SJCRH30 (cell line): ENCODE measurements around the gene LBHD1. TPM values are rescaled to one million over a fixed set of nuclear protein-coding genes. Genes with fewer than 3 reads are reported as not detected.
A peak's percentile ranks its signal among the peaks of the same experiment; 100 is the strongest.

Experiments
- DNase-seq, 2 experiments: peaks; one replicate each; pipeline ENCODE4 v3.0.0-alpha.2; 2015 to 2020
- H3K27ac ChIP-seq: fragments of 250-450 bp; sonication (Bioruptor Pico); 2 replicates; pipeline ENCODE4 v1.5.1; 2020; ENCODE audit warnings: mild to moderate bottlenecking, moderate library complexity
- H3K27me3 ChIP-seq: fragments of 250-450 bp; sonication (Bioruptor Pico); 2 replicates; pipeline ENCODE4 v1.5.1; 2020; ENCODE audit warnings: mild to moderate bottlenecking, moderate library complexity
- H3K36me3 ChIP-seq: fragments of 250-450 bp; sonication (Bioruptor Pico); 2 replicates; pipeline ENCODE4 v1.5.1; 2020; ENCODE audit warnings: mild to moderate bottlenecking, moderate library complexity
- H3K4me1 ChIP-seq: fragments of 250-450 bp; sonication (Bioruptor Pico); 2 replicates; pipeline ENCODE4 v1.5.1; 2020; ENCODE audit warnings: mild to moderate bottlenecking, moderate library complexity
- H3K4me3 ChIP-seq: fragments of 250-450 bp; sonication (Bioruptor Pico); 2 replicates; pipeline ENCODE4 v1.5.1; 2020; ENCODE audit warnings: mild to moderate bottlenecking, moderate library complexity
- H3K9me3 ChIP-seq: fragments of 250-450 bp; sonication (Bioruptor Pico); replicated peaks from 2 replicates; pipeline ENCODE4 v1.5.1; 2020; ENCODE audit warnings: mild to moderate bottlenecking, moderate library complexity
- total RNA-seq: library from RNA; depleted of rRNA; stranded (reverse); fragments of >200 nt; shearing (Covaris generic); gene quantifications from 2 replicates; pipeline ENCODE4 v1.2.3, GENCODE V29; 2014; rRNA removed

The LBHD1 gene
- 3.2 and 6.3 TPM in 2 replicates for total RNA-seq

DNA sequence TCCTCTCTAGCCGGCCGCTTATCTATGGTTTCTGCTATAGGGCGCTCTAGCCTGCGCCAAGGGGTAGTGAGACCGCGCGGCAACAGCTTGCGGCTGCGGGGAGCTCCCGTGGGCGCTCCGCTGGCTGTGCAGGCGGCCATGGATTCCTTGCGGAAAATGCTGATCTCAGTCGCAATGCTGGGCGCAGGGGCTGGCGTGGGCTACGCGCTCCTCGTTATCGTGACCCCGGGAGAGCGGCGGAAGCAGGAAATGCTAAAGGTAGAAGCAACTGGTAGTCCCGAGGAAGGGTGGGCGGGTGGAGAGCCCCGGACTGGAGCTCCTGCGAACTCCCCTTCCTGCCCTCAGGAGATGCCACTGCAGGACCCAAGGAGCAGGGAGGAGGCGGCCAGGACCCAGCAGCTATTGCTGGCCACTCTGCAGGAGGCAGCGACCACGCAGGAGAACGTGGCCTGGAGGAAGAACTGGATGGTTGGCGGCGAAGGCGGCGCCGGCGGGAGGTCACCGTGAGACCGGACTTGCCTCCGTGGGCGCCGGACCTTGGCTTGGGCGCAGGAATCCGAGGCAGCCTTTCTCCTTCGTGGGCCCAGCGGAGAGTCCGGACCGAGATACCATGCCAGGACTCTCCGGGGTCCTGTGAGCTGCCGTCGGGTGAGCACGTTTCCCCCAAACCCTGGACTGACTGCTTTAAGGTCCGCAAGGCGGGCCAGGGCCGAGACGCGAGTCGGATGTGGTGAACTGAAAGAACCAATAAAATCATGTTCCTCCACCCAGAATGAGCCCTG lies at the start of gene LBHD1, which contains the start of gene UQCC3:
Gene LBHD1, minus strand, starts transcription at position 660 of the 782 bp plus-strand sequence. CDS start 2,236 bp downstream, outside the sequence.
Gene UQCC3, plus strand, starts transcription at position 66 of the 782 bp plus-strand sequence. Its CDS starts 73 bp downstream, at position 139.
- Histone ChIP-seq H3K4me3 (peak within 1 kb of the TSS; percentile 75), H3K4me1 (peaks cover 2% of the 10 kb centered on the region; the same call in 1 of the 2 replicates), H3K27me3 (no peaks in the 10 kb centered on the region), H3K27ac (peak within 1 kb of the TSS; percentile 69), H3K36me3 (peaks cover 20% of the 10 kb centered on the region), H3K9me3 (no peaks in the 10 kb centered on the region)
- peak; percentile 88 to 91 for DNase-seq

DNA sequence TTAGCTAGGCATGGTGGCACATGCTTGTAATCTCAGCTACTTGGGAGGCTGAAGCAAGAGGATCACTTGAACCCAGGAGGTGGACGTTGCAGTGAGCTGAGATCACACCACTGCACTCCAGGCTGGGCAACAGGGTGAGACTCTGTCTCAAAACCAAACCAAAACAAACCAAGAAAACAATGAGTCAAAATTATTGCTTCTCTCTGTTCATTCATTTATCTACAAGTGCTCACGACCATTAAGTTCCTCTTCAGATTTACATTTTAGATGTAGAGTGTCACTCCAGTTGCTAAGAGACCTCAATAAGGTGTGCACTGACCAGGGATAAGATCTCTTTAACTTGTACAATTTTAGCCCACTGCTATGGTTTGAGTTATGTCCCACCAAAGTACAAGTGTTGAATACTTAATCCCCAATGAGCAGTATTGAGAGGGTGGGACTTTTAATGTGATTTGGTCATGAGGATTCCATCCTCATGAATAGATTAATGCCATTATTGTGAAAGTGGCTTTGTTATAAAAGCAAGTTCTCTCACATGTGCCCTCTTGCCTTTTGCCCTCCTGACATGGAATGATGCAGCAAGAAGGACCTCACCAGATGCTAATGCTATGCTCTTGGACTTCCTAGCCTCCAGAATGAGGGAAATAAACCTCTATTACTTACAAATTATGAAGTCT lies 47.4 kb upstream of the LBHD1 start:
- peaks cover 90% of the 10 kb centered on the region for H3K36me3 ChIP-seq
- DNase-seq, result no peak

DNA sequence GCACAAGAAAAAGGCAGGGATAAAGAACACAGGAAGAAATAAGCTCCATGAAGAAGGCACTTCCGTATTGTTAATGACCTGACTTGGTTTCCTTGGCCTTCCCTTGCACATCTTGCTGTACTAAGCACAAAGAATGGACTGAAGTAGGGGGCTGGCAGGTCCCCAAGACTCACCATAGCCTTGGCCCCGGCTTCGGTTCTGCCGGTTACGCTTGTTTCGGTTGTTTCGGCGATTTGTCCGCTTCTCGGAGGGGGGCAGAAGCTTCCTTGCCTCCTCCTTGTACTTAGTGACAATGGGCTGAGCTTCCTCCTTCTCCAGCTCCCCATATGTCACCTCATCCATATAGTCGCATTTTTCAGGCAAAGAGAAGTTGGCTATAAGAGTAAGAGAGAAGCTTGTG lies 44.7 kb upstream of the LBHD1 start:
- Histone ChIP-seq H3K27ac (no peak overlapping the region), H3K36me3 (peaks cover 87% of the 10 kb centered on the region)

More for the DNA sequence above, 47.4 kb upstream of the LBHD1 start:
- no peak overlapping the region for H3K27ac ChIP-seq
- H3K4me3 ChIP-seq, result no peak overlapping the region
- H3K4me1 ChIP-seq, result no peaks in the 10 kb centered on the region; the same call in 1 of the 2 replicates
- no peaks in the 10 kb centered on the region for H3K27me3 ChIP-seq
- H3K9me3 ChIP-seq, result no peaks in the 10 kb centered on the region

DNA sequence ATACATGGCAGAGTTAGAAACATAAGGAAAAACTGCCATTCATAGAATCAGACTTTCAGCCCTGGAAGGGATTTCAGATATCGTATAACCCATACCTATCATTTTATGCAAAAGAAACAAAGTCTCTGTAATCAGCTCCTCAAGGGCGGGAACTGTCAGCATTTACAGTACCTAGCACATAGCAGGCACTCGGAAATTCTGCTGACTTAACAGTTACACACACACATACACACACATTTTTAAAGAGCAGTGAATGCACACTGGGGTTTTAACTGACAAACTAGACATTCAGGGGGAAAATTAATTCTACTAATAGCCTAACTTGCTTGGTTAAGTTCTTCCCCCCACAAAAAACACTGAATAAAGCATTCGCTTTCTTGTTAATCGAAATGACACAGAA lies 44.1 kb upstream of the LBHD1 start:
- no peaks in the 10 kb centered on the region for H3K27me3 ChIP-seq
- no peak overlapping the region for H3K27ac ChIP-seq
- DNase-seq, result no peak
- H3K4me3 ChIP-seq, result no peak overlapping the region
- H3K36me3 ChIP-seq, result peaks cover 87% of the 10 kb centered on the region
- no peaks in the 10 kb centered on the region for H3K4me1 ChIP-seq
- no peaks in the 10 kb centered on the region for H3K9me3 ChIP-seq

More for the DNA sequence above, 44.7 kb upstream of the LBHD1 start:
- no peaks in the 10 kb centered on the region for H3K4me1 ChIP-seq
- H3K9me3 ChIP-seq, result no peaks in the 10 kb centered on the region
- no peak for DNase-seq
- H3K4me3 ChIP-seq, result no peak overlapping the region
- no peaks in the 10 kb centered on the region for H3K27me3 ChIP-seq

DNA sequence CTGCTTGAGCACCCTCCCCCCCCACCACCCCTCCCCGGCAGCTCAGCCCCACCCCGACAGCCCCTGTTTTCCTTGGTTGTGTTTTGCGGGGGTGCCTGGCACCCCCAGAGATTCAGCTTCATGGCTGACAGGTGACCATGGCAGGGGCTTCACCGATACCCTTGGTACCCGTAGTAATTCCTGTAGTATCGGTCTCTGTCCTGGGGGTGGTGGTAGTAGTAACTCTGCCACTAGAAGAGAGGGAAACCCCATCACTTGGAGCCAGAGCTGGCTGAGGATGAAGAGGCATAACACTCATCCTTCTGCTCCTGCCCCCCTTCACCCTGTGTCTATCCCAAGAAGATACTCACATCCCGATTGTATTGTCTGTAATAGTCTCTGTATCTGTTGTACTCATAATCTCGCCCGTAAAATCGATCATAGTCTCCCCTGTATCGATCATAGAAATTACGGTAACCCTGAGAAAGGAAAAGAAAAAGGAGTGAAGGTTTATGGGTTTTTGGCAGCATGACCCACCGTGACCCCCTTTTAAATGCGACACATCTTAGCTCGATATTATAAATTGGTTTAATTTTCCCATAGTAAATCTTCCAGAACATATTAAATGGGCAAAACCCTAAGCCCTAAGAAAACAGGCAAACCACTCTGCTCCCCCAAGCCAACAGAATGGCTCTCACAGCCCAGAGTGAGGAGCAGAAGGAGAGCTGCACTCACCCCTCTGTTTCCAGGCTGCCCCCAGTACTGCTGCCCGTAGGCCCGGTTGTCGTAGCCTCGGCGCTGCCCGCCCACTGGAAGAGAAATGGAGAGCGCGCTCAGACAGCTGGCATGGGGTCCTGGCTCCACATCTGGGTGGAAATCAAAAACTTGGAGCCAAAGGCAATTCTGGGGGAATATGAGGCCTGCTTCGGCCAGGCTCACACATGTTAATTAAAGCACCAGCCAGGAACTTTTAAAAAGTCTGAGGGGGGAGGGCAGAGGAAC lies 43.4 kb upstream of the LBHD1 start:
- DNase-seq, result no peak
- no peaks in the 10 kb centered on the region for H3K27me3 ChIP-seq
- no peak overlapping the region for H3K4me3 ChIP-seq
- H3K36me3 ChIP-seq, result peaks cover 89% of the 10 kb centered on the region
- no peaks in the 10 kb centered on the region for H3K4me1 ChIP-seq
- no peak overlapping the region for H3K27ac ChIP-seq
- H3K9me3 ChIP-seq, result no peaks in the 10 kb centered on the region

DNA sequence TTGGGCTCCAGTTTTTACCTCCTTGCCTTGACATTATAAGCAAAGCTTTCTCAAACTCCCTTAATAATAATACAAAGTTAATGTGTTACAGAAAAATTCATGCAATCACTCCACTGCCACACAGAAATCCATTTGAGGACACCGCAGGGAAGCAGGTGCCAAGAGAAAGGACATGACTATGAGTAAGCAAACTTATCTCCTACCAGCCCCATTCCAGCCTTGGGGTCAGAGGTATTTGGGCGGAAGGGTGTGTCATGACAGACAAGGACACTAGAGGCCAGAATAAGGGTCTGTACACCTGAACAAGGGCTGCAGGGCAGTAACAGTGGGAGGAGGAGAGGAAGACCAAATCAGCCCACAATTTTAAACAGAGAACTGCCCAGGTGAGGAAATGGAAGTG lies 41.3 kb upstream of the LBHD1 start:
- H3K4me3 ChIP-seq, result no peak overlapping the region
- H3K36me3 ChIP-seq, result peaks cover 79% of the 10 kb centered on the region
- H3K4me1 ChIP-seq, result peaks cover 4% of the 10 kb centered on the region; the same call in 1 of the 2 replicates
- no peak for DNase-seq
- no peaks in the 10 kb centered on the region for H3K27me3 ChIP-seq
- no peak overlapping the region for H3K27ac ChIP-seq
- no peaks in the 10 kb centered on the region for H3K9me3 ChIP-seq

DNA sequence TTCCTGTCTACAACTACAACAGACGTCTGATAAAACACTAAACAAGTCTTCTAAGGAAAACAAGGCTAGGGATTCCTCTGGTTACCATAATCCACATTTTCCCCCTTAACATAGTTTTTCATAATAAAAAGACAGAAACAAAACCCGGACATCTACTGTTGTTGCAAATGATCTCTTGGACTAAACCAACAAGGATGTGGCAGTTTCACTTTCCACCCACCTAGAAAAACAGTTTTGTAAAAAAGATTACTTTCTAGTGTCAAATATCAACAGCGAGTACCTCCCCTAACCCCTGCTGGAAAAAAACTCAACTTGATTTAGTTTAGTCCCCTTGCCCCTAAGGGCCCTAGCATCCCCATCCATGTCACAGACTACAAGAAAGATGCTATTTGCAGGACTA lies 40.8 kb upstream of the LBHD1 start:
- Histone ChIP-seq H3K36me3 (peaks cover 75% of the 10 kb centered on the region), H3K4me3 (no peak overlapping the region), H3K4me1 (peaks cover 4% of the 10 kb centered on the region; the same call in 1 of the 2 replicates), H3K27me3 (no peaks in the 10 kb centered on the region), H3K27ac (no peak overlapping the region), H3K9me3 (no peaks in the 10 kb centered on the region)
- DNase-seq, result no peak

DNA sequence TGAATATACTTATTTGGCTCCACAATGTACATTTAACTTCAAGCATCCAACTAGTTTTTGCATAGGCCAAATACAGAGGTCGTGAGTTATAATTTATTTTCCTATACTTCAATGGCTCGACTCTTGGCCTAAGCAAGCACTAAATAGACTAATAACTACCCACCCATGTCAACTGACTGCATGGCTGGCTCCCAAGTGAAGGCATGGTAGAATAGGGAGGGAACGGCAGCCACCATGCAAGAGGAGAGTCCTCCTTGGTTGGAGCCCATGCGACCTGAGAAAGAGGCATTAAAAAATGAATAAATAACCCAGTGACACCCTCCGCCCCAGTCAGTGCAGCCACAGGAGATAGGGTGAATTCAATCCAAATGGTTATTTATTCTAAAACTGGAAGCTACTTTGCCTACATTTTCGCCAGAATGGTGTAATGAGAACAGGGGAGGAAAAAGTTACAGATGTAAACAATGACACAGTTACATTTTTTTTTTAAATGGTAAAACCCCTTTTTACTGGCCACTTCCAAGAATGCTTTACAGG lies 40.3 kb upstream of the LBHD1 start:
- Histone ChIP-seq H3K9me3 (no peaks in the 10 kb centered on the region), H3K27ac (no peak overlapping the region), H3K27me3 (no peaks in the 10 kb centered on the region), H3K4me1 (peaks cover 4% of the 10 kb centered on the region), H3K36me3 (peaks cover 69% of the 10 kb centered on the region), H3K4me3 (no peak overlapping the region)
- DNase-seq, result no peak

DNA sequence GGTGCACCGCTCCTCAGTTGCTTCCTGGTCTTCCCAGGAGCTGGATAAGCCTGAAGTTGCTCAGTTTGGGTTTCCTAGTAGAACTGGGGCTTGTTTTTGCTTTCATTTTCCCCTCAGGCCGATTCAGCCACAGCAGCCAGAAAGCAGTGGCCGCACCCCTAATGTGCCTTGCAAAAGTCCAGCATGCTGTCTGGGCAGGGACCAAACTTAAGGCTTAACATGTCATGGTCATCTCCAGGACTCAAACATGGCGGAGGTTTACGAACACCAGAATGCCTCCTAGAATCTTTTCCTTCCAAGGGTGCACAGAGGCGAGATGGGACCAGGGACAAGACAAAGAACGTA lies 37.9 kb upstream of the LBHD1 start:
- peak overlapping the region; percentile 79 for H3K27ac ChIP-seq
- DNase-seq, result peak; percentile 14 to 25
- H3K4me3 ChIP-seq, result peak overlapping the region; percentile 55
- no peaks in the 10 kb centered on the region for H3K27me3 ChIP-seq
- H3K4me1 ChIP-seq, result peaks cover 11% of the 10 kb centered on the region
- H3K9me3 ChIP-seq, result no peaks in the 10 kb centered on the region
- H3K36me3 ChIP-seq, result peaks cover 47% of the 10 kb centered on the region

DNA sequence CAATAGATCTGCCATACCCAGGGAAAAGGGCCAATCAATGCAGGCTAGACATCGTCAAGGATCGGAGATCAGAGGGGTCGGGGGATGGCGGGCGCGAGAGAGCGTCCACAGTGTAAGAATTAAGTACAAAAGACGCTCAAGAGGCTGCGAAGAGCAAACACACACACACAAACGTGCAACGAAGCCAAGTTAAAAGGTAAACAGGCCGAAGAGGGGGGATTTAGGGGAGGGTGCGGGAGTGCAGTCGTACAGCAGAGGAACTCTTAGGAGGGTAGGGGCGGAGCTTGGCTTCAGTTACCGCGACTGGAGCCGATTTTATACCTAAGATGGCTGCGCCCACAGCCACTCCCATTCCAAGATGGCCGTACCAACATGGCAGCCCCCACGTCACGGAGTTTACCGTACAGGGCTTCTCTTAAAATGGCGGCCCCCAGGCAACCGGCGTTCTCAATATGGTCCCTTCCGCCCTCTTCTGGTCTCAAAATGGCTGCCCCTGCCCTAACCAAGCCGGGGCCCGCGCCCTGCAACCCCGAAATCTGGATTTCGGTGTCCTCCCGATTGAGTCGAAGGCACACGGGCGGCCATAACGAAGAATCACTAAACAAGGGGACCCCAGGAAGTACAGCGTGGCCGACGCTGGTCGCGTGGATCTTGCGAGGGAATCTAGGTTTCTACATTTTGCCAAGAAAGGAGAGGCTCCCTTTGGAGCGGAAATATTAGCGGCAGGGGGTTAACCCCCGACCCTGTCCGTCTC lies 37.4 kb upstream of the LBHD1 start:
- Histone ChIP-seq H3K4me3 (peak overlapping the region; percentile 55), H3K9me3 (no peaks in the 10 kb centered on the region), H3K27me3 (no peaks in the 10 kb centered on the region), H3K36me3 (peaks cover 43% of the 10 kb centered on the region), H3K27ac (peak overlapping the region; percentile 79), H3K4me1 (peaks cover 11% of the 10 kb centered on the region)
- peak; percentile 90 to 93 for DNase-seq

DNA sequence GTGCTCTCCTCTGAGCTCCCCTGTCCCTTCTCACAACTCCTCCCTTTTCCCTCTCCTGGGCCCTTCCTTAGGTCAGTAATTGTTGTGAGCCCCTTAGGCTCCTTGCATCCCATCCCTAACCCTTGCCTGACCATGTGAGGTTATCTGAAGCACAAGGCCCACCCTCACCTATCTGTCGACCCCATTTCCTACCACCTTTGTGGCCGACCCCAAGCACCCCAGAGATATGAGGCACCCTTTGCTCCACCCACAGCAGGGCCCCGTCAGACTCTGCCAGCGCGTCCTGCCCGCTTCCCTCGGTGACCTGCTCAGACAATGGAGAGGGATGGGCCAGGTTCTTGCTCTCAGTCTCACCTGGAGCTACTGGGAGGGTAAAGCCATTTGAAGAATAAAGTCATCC lies 36.7 kb upstream of the LBHD1 start:
- H3K4me3 ChIP-seq, result peak overlapping the region; percentile 55
- peaks cover 40% of the 10 kb centered on the region for H3K36me3 ChIP-seq
- no peak for DNase-seq
- no peaks in the 10 kb centered on the region for H3K9me3 ChIP-seq
- H3K27me3 ChIP-seq, result no peaks in the 10 kb centered on the region
- H3K27ac ChIP-seq, result peak overlapping the region; percentile 79
- H3K4me1 ChIP-seq, result peaks cover 11% of the 10 kb centered on the region

DNA sequence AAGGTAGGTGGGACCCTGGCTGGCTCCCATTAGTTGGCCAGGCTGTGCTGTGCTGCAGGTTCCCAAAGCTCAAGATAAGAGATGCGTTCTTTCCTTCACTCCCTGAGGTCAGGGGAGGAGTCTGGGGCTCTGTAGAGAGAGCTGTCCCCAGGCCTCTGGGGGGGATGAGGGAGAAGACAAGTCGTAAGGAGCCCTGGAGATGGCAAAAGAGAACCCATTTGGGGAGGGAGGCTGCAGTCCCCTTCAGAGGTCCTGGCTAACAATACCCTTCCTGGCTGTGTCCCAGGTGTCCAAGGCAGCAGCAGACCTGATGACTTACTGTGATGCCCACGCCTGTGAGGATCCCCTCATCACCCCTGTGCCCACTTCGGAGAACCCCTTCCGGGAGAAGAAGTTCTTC lies 36.3 kb upstream of the LBHD1 start:
- Histone ChIP-seq H3K4me1 (peaks cover 11% of the 10 kb centered on the region), H3K27me3 (no peaks in the 10 kb centered on the region), H3K4me3 (peak overlapping the region; percentile 55; the same call in 1 of the 2 replicates), H3K27ac (no peak overlapping the region), H3K9me3 (no peaks in the 10 kb centered on the region), H3K36me3 (peaks cover 36% of the 10 kb centered on the region)
- DNase-seq, result no peak

DNA sequence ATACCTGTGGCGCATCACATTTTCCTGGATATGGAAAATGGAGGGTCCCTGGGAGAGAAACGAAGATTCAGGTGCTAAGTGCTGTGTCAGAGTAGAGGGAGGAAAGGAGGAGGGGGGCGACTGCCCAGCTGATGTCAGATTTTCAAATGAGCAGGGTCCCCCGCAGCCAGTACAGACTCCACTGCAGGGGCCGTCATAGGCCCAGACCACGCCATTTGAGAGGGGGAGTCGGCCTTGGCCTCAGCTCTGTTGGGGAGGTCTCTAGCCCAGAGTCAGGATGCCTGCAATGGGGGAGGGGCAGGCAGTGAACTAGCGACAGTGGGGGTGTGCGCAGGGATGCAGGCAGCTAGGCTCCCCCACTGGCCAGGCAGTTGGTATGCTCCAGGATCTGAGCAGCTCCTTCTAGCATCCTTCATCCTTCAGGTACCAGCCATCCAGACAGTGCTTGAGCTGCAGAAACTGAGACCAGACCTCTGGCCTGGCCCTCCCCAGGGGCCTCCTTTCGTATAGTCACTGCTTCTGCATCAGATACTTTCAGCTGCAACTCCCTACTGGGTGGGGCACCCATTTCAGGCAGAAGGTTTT lies 35.3 kb upstream of the LBHD1 start, which contains the start of the genes BSCL2 and GNG3:
Gene BSCL2, minus strand, starts transcription at position 148 of the 585 bp plus-strand sequence. CDS start 229 bp downstream, outside the sequence.
Gene GNG3, plus strand, starts transcription at position 400 of the 585 bp plus-strand sequence. CDS start 620 bp downstream, outside the sequence.
- Histone ChIP-seq H3K9me3 (no peaks in the 10 kb centered on the region), H3K4me1 (peaks cover 11% of the 10 kb centered on the region), H3K36me3 (peaks cover 25% of the 10 kb centered on the region), H3K4me3 (peak within 1 kb of the TSS; percentile 64), H3K27me3 (no peaks in the 10 kb centered on the region), H3K27ac (peak within 1 kb of the TSS; percentile 78)
- DNase-seq, result peak; percentile 54 to 57
